OCI-M2 (cell line): ENCODE data around the gene GDPD5.
A peak's percentile ranks its signal among the peaks of the same experiment; 100 is the strongest.

Experiments used
- DNase-seq: peaks from one replicate; lab custom pipeline; 2025; ENCODE audit not compliant: unreplicated experiment; lab: John Stamatoyannopoulos, UW

GDPD5 gene

DNA sequence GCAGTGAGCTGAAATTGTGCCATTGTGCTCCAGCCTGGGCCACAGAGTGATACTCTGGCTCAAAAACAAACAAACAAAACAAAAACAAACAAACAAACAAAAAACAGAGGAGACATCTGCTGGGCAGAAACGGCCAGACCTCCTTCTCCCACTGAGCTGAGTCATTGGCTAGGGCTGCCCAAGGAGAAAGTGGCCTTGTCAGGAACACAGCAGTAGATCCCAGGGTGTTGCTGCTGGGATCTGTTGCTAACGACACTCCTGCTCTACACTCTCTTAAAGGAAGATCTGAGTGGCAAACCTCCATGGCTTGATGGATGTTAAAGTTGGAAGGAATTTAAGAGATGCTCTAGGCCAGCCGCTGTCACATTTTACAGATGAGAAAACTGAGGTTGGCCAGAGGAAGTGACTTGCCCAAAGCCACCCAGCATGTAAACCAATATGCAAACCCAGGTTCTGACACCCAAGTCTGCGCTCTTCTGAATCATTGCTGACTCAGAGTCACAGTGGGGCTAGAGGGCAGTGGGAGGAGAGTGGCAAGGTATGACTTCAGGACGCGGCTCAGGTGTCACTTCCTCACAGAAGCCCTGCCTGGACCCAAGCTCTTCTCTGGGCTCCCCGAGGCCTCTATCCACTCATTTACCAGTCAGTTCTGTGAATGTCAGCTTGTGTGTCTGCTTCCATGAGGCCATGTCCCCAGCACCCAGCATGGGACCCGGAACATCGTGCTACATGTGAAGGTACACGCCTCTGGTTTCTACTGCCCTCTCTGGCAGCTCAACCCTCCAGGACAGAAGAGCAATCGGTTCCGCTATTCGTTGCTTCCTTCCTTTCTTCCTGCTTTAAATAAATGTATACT is 11.3 kb upstream of the GDPD5 start:
- no peak for DNase-seq

DNA sequence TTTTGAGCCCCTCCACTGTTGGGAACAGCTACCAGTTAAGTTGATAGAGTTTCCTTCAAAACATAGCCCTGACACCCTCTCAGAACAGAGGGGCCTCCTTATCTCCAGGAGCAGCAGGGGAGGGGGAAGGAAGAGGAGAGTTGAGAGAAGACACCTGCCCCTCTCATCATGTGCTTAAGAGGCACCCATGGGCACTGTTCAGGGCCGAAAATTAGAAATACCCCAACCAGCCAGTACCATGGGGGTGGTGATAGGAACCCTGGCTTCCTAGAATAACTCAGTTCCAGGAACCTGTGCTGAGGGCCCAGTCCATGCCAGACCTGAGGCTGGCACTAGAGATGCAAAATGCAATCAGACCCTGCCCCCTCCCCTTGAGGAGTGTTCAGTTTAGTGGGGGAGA is 9.3 kb upstream of the GDPD5 start:
- DNase-seq, result peak; percentile 20

DNA sequence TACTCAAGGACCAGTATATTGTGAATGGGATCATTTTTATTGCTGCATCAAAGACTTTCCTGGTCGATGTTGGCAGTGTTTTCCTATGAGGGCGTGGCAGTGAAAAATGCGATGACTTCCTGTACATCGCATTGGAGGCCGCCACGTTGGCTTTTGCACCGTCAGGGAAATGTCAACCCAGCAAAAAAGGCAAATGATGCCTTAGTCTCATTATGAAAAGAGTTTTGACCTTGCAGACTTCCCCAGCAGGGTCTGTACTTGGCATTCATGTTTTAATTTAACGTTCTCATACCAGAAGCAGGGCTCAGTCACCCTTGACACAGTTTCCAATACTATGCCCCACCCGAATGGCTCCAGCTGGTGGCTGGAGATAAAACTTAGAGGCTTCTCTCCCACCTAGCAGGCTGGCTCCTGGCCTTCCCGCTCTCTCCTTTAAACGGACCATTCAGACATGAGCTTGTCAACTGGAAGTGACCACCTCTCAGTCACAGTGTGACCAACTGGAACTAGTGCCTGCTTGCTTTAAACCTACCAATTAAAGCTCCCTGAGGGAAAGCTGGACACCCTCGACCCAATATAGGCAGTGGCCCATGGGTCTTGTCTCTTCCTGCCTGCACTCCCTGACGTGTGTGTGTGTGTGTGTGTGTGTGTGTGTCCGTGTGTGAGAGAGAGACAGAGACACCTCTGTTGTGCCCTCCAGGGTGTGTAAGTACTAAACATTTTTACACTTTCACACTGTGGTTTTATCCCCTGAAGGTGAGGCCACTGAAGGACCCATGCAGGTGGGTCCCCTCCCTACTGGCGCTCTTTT is 8.7 kb upstream of the GDPD5 start:
- DNase-seq, result peak; percentile 79

DNA sequence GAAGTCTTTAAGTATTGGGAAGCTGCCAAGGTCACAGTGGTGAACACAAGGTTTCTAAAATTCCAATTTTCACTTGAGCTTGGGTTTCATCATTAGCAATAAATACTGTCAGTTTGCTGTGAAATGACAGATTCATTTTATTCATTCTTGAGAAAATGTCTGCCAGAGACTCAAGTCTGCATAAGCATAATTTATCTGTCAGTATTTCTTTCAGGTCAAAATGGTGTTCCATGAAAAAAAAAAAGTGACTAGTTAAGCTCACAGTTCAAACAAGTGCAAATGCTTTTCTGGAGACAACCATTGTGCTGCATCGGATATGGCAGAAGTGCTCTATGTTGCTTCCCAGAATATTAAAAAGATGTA is 8.1 kb upstream of the GDPD5 start:
- DNase-seq, result no peak

DNA sequence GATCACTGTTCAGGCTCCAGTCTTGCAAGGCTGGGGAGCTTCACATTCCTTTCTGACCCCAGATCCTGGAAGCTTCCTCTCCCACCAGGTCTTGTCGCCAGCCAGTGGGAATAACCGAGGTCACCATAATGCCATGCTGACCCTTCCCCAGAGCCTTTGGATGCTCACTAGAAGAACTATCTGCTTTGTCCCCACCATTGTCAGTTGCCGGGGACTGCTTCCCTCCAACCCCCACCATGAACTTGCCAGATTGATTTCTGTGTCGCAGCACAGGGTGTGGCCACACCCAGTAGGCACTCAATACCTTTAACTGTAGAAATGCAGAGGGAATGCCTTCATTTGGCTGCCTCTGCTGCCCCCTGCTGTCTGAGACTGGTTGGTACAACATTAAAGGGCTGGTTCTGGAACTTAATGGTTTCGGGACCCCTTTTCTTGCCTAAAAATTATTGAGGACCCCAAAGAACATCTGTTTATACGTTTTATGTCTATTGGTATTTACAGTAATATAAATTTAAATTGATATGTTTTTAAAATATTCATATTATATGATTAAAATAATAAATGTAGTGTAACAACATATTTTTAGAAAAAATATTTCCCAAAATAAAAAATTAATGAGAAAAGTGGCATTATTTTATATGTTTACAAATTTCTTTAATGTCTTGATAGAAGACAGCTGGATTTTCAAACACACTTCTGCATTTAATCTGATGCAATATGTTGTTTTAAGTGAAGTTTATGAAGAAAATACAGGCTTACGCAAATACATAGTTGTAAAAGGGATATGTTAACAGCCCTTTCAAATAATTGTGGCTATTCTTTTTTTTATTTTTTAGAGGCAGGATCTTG is 6.7 kb upstream of the GDPD5 start:
- DNase-seq, result peak; percentile 16

DNA sequence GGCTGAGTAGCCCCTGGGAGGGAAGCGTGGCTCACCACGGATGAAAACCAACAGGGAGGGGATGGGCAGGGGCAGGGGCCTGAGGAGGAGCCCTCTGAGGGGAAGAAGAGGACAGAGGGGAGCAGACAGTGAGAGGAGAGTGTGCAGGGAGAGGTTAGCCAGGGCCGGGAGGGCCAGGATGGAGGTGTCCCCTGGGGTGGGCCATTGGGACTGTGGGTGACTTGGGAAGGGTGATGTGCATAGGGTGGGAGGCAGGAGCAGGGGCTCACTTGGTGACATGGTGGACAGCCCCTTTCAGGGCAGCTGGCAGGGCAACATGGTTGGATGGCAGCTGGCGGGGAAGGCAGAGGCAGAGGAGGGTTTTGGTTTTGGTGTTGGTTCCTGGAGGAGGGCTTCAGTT is 5.6 kb upstream of the GDPD5 start:
- DNase-seq, result no peak

DNA sequence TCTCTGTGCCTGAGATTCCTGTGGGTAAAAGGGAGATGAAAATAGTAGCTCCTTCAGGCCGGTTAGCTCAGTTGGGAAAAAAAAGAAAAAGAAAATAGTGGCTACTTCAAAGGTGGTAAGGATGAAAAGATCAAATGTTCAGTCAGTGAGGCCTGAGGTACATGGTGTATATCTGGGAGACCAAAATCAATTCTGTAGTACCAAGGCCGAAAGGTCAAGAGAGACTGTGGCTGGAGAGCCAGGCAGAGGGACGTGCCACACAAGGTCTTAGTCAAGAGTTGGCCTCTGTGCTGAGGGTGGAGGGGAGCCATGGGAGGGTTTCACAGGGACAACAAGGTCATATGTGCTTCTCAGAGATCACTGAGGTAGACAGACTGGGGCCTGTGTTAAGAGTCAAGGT is 4.8 kb upstream of the GDPD5 start:
- DNase-seq, result no peak

DNA sequence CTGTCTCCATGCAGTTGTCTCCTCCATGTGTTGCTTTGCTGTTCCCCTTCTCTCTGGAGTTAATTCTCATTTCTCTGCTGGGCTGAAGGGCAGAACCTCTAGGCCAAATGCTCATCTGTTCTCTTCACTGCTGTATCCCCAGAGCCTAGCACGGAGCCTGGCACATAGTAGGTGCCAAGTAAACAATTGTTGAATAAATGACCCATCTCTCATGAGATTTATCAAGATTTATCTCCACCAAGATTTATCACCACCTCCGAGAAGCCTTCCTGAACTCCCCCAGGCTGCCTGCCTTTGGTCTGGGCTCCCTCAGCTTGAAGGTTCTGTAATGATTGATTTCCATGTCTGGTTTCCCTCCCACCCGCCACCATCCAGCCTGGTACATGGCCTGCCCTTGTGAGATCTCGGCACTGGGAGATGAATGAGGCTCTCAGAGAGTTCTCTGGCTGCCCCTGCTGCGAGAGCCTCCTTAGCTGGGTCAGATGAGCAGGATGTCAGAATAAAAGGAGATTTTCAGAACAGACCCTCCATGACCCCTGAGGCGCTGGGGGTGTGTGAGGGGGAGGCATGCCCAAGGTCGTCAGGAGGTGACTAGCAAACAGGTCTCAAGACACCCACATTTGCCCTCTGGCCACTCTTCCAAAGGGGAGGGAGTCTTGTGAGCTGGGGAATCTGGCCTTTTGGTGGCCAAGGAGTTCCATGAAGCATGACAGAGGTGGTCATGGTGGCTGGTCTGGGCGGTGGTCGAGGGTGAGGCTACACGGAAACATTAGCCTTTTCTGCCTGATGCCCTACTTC is 2.4 kb upstream of the GDPD5 start:
- no peak for DNase-seq

DNA sequence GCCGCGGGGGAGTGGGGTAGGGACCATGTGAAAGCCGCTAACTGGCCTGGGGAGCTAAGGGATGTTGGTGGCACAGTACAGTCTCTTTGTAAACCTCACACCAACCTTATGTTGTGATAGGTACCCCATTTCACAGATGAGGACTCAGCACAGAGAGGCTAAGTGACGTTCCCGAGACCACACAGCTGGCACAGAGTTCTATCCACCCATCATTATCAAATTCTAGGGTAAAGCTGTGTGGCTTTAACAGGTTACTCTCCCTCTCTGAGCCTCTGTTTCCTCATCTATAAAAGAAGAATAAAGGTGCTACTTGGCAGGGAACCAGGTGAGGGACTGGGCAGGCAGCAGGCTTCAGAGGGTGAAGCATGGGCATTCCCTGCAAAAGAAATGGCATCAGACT is 1.4 kb upstream of the GDPD5 start:
- DNase-seq, result no peak

DNA sequence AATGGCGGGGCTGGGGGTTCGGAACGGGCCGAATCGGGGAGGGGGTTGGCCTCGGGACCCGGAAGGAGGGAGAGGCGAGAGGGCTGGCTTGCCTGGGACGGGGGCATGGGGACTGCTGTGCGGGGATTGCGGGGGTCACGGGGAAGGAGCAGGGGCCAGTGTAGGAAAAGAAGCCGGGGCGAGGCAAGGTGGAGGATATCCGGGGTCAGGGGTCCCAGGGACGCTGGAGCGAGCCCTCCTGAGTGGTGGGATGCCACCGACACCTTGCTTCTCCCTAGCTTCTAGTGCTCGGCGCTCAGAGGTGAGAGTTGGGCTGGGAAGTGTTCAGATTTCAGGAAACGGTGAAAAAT is 426 bp upstream of the GDPD5 start:
- no peak for DNase-seq

DNA sequence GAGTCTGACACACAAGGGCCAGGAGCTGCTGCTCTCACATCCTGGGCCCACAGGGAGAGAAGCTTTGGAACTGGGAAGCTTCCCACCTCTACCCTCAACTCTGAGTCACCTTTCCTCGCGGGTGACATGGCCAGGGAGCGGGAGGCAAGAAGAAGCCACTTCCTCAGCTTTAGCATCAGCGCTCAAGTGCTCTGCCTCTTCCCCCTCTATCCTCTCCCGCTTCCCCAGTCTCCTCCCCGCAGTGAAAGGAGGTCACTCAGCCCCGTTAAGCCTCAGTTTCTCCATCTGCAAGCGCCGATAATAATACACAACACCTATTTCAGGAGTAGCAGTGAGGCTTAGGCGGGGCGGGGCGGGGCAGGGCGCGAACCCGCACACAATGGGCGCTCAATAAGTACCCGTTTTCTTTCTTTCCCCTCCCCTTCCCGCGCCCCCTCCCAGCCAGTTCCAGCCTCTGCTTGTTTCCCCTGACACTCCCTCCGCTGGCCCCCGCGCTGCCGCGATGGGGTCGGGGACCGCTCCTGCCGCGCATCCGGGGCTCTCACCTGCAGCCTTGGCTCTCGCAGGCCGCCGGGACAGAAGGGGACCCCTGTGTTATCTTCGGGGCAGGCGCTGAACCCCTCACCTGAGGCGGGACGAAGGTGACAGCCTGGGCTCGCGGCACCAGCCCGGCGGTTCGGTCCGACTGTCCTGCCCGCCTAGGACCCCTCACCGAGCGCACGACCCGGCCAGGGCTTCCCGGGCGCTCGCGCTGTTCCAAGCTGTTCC is 892 bp downstream of the GDPD5 start:
- DNase-seq, result no peak

DNA sequence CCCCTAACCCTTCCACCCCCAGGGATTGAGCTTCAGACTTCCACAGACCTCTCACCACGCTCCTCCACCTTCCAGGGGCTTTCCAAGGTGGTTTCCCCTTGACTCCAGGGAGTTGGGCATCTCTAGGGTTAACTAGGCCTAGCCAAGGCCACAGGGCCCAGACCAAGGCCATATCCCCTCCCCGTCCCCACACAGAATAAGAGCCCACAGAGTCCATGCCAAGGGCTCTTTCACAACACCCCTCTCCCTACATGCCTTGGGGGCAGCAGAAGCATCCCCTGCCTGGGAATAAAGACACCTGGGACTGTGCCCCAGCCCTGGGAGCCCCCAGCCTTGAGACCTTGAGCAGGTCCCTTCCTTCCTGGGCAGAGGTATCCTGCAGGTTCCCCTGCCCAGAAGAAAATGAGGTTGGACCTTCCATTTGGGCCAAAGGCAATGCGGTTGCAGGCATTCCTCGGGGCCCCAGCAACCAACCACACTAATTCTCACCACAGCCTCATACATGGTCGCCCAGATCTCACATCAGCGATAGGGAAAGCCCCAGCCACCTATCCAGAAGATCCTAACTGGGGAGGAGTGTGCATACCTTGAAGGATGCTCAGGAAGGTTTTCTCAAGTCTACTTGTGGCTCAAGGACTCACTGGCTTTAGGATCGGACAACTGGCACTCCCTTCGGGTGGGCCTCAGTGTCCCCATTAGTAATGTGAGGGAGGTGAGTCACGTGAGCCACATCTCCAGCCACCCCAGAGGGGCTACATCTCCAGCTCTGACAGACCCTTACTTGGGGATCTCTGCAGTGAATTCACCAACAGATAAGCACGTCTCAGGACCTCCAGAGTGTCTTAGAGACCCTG is 1.7 kb downstream of the GDPD5 start:
- DNase-seq, result no peak

DNA sequence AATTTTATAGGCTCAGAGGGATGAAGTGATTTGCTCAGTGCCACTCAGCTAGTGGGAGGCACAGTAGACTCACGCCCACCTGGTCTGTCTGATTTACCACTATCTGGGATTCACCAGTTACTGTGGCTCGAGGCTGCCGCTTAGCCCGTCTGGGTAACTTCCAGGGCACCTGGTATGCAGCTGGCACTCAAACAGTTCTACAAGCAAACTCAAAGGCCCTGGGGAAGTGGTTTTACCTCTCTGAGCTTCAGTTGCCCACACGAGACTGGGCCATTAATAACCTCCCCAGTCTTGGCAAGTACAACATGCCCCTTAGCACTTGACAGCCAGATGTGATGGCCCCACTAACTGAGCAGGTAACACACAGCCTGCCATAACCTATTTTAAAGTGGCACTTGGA is 2.6 kb downstream of the GDPD5 start:
- no peak for DNase-seq

DNA sequence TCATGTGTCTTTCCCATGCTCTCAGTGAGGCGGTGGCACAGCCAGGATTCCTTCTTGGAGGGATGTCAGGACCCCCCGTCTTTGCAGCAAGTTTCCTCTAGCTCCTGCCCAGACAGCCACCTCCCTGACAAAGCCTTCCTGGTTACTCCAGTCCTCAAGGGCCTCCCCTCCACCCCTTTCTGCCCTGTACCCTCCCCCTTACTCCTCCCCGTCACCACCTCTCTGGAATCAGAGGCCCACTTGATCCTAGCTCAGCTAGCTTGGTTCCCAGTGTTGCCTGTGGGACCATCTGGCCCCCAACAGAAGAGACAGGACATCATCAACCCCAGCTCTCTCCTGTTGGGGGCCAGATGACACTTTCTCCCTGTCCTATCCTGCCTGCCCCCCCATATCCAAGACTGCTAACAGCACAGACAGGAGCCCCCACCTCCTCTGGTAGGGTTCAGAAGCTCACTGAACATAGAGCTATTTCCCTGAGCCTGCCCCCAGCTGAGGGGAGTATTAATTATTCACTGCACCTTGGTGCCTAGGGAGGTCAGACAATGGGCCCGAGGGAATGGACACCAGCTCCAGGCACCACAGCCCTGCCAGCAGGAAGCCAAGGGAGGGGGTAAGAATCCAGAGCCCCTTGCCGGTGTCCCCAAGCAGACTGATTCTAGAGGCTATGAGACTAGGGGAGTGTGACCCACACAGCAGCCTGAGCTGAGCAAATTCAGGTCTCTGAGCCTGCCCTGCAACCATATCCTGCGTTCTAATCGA is 3.3 kb downstream of the GDPD5 start:
- DNase-seq, result no peak

DNA sequence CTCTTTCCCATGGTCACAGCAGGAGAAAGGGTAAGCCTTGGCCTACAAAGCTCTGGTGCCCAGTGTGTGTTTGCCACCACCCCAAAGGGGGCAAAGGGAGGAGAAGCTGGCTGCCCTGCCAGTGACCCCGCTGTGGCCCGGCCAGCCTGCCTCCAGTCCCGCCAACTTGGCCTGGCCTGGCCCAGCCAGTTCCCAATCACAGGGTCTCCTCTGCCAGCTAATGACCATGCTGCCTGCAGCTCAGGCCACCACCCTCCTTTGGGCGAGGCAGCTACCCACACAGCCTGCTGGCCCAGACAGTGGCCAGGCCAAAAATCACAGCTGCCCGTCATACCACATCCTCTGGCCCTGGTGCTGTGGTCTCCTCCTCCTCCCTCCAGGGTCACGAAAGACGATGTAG is 5.1 kb downstream of the GDPD5 start:
- DNase-seq, result no peak

DNA sequence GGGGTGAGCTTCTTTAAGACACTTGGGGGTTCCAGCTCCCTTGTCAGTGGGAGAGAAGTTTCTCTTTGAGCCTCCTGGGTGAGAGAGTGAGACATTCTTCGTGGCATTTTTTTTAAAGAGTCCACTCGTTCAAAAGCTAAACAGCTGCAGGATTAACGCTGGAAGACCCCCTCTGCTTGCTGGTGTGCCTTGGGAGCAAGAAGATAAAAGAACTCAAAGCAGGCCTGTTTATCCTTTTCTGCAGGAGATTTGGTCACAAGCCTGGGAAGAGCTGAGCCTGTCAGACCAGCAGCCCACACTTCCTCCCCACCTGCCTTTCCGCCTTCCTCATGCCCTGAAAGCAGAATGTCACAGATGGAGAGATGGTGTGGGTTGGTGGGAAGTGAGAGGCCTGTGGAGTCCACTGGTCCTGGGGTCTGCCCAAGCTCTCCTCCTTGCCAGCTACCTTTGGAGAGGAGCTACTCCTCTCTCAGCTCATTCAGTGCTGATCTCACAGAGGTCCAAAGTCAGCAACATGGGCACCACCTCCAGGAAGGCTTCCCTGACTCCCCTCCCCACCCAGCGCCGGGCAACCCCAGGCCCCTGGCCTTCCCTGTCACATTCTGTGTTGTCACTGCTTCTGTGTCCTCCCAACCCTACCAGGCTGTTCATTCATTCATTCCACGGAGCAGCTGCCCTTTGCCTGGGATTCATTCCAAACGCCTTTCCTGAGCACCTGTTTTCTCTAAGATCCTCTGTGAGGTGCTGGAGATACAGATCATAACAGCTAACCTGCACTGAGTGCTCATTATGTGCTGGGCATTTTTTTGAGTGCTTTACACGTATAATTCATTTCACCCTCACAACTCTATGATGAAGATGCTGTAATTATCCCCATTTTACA is 6.7 kb downstream of the GDPD5 start:
- no peak for DNase-seq

DNA sequence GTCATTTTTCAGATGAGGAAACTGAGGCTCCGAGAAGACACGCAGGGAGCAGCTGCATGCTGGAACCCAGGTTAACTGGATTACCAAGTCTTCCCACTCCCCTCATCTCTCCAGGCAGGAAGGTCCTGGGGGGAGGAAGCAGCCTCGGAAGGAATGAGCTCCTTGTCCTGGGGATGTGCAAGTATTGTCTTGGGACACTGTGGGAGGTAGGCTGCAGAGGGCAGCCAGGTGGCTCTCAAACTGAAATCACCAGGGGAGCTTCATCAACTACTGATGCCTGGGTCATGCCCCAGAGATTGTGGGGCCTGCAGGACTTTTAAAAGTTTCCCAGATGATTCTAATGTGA is 7.6 kb downstream of the GDPD5 start:
- no peak for DNase-seq

DNA sequence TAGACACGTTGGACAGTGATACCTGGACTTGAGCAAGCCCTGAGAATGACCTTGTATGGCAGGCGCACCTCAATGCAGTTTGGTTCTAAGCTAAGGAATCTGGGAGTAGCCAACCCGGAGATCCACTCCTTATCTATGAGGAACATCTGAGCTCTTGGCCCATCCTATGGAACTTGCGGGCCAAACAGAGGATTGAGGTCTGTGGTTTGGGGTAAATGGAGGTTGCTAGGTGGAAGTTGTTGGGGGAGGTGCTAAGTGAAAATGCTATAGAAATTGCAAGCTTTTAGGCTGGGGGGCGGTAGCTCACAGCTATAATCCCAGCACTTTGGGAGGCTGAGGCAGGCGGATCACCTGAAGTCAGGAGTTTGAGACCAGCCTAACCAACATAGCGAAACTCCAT is 8.9 kb downstream of the GDPD5 start:
- no peak for DNase-seq
